SJCRH30 (cell line): Measurements from ENCODE around the gene ASPA. TPM values are rescaled to one million over a fixed set of nuclear protein-coding genes. Genes with fewer than 3 reads are reported as not detected.

ENCODE experiments used
- total RNA-seq: library from RNA; depleted of rRNA; stranded (reverse); fragments of >200 nt; shearing (Covaris generic); gene quantifications from 2 replicates; pipeline ENCODE4 v1.2.3, GENCODE V29; 2014; rRNA removed

Gene ASPA
- total RNA-seq, 1 experiment from 2014 or later: 0.02 TPM

Other genes starting within 250 kb of the ASPA start
- 0.06 TPM in 1 of 2 replicates, not detected in the other for gene OR3A1, start 177.6 kb upstream of the ASPA start, total RNA-seq
- gene OR3A2, start 89.7 kb upstream of the ASPA start, total RNA-seq: 0.08 and 0.16 TPM in 2 replicates
- gene OR1E1, start 77.6 kb upstream of the ASPA start, total RNA-seq: 0.18 and 0.33 TPM in 2 replicates
- gene OR3A3, start 64.6 kb upstream of the ASPA start, total RNA-seq: not detected in 2 replicates
- 0.42 TPM in 1 of 2 replicates, not detected in the other for gene OR1E2, start 42.2 kb upstream of the ASPA start, total RNA-seq
- gene SPATA22, start 4.2 kb upstream of the ASPA start, total RNA-seq: 1.8 and 2.2 TPM in 2 replicates
- 1.6 and 2.0 TPM in 2 replicates for gene TRPV3, start 81.8 kb downstream of the ASPA start, total RNA-seq
- 3.1 and 4.0 TPM in 2 replicates for gene TRPV1, start 133.4 kb downstream of the ASPA start, total RNA-seq
- 11.4 and 12.4 TPM in 2 replicates for gene SHPK, start 160.3 kb downstream of the ASPA start, total RNA-seq
- 6.0 and 8.1 TPM in 2 replicates for gene CTNS, start 160.8 kb downstream of the ASPA start, total RNA-seq
- 27.6 and 28.6 TPM in 2 replicates for gene TAX1BP3, start 192.6 kb downstream of the ASPA start, total RNA-seq
- gene EMC6, start 192.8 kb downstream of the ASPA start, total RNA-seq: 25.3 and 27.9 TPM in 2 replicates
- gene P2RX5, start 220.2 kb downstream of the ASPA start, total RNA-seq: 1.2 and 3.0 TPM in 2 replicates
- 15.2 and 15.9 TPM in 2 replicates for gene HASPIN, start 247.9 kb downstream of the ASPA start, total RNA-seq